Lower leg skin (tissue), 3 donors: ENCODE results near the gene NOS1.

Experiments
- CTCF ChIP-seq, 3 donors: fragments of 450-650 bp; IDR thresholded peaks; one replicate each; pipeline ENCODE4 v1.5.1; 2016; ENCODE audit warnings: antibody characterized with exemption in 3 of 3, mild to moderate bottlenecking in 3 of 3, moderate library complexity in 2 of 3
- POLR2A ChIP-seq, 2 donors: fragments of 450-650 bp; IDR thresholded peaks; one replicate each; pipeline ENCODE4 v1.6.1; 2016 to 2017; ENCODE audit warnings: antibody characterized with exemption in 2 of 2, mild to moderate bottlenecking in 1 of 2, moderate library complexity in 1 of 2

GRCh38 chr12:117231750-117232149, 129.7 kb downstream of the NOS1 start:
- TF ChIP-seq CTCF (IDR thresholded peaks at IDR 0.05) (no peak), POLR2A (IDR thresholded peaks at IDR 0.05) (no peak)
